GM20000 (cell line): Measurements from ENCODE around the gene UBASH3B.
A peak's percentile ranks its signal among the peaks of the same experiment; 100 is the strongest.

Experiments
- DNase-seq: peaks from one replicate; pipeline ENCODE4 v3.0.0; 2012; ENCODE audit warnings: low spot score
- TF ChIP-seq, protein P1 (sequence below): IDR thresholded peaks from 2 replicates; pipeline ENCODE4 v1.5.1; 2012; ENCODE audit warnings: mild to moderate bottlenecking, control low read depth; ENCODE audit errors: extremely low read depth, missing control alignments

UBASH3B gene

DNA sequence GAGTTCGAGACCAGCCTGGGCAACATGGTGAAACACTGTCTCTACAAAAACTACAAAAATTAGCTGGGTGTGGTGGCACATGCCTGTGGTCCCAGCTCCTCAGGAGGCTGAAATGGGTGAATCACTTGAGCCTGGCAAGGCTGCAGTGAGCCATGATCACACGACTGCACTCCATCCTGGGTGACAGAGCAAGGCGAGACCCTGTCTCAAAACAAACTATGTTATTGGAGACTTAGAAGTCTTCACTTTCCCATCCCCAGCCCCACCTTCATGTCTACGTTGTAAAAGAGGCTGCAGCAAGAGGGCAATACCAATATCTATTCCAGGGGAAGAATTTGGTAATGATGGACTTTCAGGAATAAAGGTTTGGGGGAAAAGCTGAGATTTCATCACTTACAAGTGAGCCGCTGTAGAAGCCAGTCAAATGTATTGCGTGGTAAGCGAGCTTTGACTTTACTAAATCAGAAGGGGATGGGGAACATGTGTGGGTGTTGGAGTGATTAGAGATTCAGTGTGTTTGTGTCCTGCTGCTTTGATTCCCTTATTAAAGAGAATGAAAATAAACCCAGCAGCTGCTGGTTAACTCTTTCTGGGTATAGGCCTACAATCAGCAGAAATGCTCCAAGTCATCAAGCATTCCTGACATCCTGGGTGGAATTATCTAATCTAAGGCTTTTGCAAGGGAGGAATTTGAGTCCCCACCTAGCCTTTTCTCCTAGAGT, 53.7 kb downstream of the UBASH3B start:
- TF ChIP-seq, protein P1, sequence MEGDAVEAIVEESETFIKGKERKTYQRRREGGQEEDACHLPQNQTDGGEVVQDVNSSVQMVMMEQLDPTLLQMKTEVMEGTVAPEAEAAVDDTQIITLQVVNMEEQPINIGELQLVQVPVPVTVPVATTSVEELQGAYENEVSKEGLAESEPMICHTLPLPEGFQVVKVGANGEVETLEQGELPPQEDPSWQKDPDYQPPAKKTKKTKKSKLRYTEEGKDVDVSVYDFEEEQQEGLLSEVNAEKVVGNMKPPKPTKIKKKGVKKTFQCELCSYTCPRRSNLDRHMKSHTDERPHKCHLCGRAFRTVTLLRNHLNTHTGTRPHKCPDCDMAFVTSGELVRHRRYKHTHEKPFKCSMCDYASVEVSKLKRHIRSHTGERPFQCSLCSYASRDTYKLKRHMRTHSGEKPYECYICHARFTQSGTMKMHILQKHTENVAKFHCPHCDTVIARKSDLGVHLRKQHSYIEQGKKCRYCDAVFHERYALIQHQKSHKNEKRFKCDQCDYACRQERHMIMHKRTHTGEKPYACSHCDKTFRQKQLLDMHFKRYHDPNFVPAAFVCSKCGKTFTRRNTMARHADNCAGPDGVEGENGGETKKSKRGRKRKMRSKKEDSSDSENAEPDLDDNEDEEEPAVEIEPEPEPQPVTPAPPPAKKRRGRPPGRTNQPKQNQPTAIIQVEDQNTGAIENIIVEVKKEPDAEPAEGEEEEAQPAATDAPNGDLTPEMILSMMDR: no peak
- DNase-seq: no peak

DNA sequence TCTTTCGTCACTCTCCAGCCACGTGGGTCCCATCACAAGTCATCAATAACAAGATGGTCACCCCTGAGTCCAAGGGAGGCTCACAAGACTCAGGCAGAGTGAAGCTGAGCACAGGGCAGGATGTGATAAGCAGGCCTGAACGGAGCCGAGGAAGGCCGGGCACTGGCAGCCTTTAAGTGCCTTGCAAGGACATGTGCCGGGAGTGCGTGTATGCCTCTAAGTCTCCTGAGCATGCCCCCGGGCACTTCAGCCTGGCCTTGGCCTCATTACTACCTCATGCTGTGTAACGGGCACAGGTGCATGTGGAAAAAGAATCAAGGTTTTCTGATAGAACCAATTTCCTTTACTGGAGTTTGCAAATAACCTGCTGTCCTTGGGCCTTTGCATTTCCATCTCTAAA, 55.8 kb downstream of the UBASH3B start:
- no peak for DNase-seq
- TF ChIP-seq, protein P1: no peak

DNA sequence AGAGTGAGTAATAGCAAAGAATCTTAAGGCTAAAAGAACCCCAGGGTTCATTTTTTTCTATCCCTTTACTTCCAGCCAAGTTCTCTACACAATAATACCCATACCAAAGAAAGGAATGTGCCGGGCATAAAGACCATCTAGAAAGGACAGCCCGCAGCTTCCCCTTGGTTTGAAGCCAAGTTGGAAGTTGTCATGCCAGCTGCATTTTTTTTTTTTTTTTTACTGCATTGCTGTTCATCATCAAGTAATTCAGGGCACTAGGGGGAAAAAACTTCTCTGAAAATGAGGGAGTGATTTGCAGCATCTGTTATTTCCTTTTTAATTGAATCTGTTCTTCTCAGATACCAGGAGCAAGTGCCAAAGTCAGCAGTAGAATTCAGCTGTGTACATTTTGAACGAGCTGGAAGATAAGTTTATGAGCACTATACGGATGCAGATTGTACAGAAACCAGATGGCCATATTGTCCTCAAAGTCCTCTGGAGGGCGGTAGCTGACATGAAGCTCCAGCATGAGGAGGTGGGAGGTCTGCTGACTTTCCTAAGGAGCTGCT, 56.4 kb downstream of the UBASH3B start:
- TF ChIP-seq, protein P1: no peak
- no peak for DNase-seq

DNA sequence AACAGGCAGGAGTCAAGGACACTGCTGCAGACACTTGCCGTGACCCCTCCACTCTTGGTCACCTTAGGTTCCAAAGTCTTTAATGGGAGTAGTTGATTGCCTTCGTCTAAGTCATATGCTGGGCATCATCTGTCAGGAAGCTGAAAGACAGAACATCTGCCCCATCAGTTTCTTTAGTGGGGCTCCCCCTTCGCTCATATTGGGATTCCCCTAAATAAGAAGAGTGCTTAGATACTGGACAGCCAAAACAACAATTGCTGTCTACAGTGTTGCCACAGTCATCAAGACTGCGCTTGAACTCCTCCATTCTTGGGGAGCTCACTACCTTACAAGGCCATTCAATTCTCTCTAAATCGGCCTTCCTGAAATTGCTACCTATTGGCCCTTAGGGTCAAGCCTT, 58.5 kb downstream of the UBASH3B start:
- TF ChIP-seq, protein P1: no peak
- peak; percentile 58 for DNase-seq

DNA sequence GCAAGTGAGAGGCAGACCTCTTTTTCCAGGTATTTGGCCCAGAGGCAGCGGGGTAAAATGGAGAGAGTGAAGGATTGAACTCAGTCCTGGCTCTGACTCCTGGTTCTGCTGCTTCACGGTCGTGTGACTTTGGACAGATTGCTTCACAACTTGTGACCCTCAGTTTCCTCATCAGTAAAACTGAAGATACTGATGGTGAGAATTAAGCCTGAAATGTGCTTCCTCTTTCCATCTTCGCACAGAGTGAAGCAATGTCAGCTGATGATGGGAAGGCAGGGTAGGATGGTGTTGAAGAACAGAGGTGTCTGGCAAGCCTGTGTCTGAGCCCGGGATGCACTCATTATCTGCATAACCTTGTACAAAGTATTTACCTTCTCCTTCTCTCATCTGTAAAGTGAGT, 59.0 kb downstream of the UBASH3B start:
- DNase-seq: no peak
- TF ChIP-seq, protein P1: no peak

DNA sequence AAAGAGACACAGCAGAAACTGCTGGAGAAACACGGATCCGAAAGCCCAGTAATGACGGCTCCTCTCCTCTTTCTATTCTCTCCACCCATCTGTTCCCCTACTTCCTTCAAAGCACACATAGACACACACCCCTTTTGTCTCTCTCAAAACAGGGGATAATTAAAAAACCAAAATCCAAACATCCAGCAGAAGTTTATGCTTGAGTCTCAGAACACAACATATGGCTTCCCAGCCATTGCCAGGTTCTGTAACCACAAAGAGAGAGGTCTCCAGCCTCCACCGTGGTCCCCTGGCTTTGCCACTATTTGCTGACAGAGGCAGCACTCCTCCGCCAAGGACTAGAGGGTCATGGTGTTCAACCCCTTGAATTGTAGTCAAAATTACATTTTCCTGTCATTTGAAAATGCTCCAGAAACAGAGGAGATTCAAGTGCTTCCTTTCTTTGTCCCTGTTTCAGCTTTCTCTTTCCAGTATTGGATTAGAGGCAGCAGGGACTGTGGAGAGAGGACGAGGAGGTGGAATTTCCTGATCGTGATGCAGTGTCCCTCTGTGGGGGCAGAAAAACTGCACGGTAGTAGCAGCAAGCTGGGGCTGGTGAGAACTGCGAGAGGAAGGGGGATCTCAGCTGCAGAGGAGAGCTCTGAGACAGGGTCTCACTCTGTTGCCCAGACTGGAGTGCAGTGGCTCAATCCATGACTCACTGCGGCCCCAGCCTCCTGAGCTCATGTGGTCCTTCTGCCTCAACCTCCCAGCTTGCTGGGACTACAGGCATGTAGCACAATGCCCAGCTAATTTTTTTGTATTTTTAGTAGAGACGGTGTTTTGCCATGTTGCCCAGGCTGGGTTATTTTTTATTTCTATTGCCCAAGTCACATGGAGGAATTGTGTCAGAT, 60.3 kb downstream of the UBASH3B start:
- TF ChIP-seq, protein P1: no peak
- DNase-seq: no peak
